Skin epidermis (tissue), 12 donors: Measurements from ENCODE around the gene HIVEP3.

Experiments used
- H3K27ac ChIP-seq, 21 experiments: fragments of 200-600 bp; sonication (generic) in 11 of 21; one replicate each; pipeline ENCODE4 v1.5.0; 2020; ENCODE audit warnings: mild to moderate bottlenecking in 3 of 21, inconsistent platforms in 2 of 21, moderate library complexity in 2 of 21
- H3K4me3 ChIP-seq, 7 experiments: fragments of 200-600 bp; sonication (generic) in 2 of 7; one replicate each; pipeline ENCODE4 v1.5.0; 2020; ENCODE audit warnings: inconsistent platforms in 2 of 7, mild to moderate bottlenecking in 2 of 7, moderate library complexity in 1 of 7

Gene HIVEP3

DNA sequence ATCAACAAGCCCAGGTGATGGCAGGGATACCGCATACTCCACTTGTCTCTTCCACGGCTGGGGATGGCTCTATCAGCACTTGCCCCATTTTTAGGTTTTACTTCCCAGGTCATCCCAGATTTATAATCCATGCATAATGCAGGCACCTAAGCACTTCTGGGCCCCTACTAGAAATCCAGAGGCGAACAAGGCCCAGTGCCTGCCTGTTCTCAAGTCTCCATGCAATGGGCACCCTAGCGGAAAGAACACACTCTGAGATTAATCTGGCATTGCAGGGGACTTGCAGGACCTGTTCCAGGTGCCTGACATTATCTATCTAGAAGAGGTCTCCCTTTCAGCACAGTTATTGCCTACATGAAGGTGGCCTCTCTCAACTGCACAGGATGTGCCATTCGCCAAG lies 39.8 kb downstream of the HIVEP3 start:
- Histone ChIP-seq H3K4me3 (no peak overlapping the region), H3K27ac (no peak overlapping the region)

DNA sequence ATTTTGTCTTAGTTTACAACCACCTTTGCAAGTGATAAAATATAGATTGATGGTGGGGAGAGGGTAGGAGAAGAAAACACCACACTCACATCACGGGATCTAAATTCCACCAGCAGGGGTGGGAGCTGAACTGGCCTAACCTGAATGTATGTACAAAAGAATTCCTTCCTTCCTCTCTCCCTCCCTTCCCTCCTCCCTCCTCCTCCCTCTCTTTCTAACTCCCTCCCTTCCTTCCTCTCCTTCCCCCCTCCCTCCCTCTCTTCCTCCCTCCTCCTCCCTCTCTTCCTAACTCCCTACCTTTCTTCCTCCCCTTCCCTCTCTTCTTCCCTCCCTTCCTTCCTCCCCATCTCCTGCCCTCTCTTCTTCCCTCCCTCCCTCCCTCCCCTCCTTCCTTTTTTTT lies 40.2 kb downstream of the HIVEP3 start:
- Histone ChIP-seq H3K27ac (no peak overlapping the region), H3K4me3 (no peak overlapping the region)

GRCh38 chr1:41876576-41877445 lies 41.9 kb downstream of the HIVEP3 start:
- Histone ChIP-seq H3K27ac (peak overlapping the region in 2 of 21 experiments; percentile 8 to 49), H3K4me3 (no peak overlapping the region)

DNA sequence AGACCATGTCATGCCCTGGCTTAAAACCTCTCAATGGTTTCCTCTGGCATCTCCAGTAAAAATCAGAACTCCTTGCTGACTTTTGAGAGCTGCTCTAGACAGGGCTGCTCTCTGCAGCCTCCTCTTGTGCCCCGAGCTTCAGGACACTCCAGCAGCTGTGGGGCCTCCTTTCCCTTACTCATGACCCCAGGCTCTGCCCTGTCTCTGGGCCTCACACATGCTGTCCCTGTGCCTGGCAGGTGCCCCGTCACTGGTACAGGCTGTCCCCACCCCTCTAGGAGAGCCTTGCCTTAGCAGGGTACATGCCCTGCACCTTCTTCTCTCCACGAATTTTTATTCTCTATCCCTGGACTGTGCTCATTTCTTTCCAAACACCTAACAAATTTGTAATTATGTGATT lies 43.2 kb downstream of the HIVEP3 start:
- H3K27ac ChIP-seq: no peak overlapping the region
- no peak overlapping the region for H3K4me3 ChIP-seq

DNA sequence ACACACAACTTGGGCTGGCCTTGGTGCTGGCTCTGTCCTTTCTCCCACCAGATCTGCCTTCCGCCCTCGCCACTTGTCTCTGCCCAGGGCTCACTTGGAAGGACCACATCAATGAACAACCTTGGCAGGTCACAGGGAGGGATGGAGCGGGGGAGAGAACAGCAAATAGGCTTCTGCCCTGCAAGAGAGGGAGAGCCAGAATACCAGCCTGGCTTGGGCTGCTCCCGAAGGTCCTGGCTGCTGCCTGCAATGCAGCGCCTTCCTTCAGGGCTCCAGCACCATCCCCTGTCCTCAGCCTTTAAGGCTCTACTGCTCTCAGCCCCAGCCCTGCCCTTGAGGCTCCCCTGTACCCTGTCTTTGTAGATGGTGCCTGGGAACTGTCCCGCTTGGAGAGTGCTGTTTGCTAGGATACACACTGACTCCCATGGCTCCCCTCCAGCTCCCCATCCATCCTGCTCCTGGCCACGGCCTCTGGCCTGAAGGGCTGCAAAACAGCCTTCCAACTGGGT lies 43.8 kb downstream of the HIVEP3 start:
- no peak overlapping the region for H3K27ac ChIP-seq
- no peak overlapping the region for H3K4me3 ChIP-seq

DNA sequence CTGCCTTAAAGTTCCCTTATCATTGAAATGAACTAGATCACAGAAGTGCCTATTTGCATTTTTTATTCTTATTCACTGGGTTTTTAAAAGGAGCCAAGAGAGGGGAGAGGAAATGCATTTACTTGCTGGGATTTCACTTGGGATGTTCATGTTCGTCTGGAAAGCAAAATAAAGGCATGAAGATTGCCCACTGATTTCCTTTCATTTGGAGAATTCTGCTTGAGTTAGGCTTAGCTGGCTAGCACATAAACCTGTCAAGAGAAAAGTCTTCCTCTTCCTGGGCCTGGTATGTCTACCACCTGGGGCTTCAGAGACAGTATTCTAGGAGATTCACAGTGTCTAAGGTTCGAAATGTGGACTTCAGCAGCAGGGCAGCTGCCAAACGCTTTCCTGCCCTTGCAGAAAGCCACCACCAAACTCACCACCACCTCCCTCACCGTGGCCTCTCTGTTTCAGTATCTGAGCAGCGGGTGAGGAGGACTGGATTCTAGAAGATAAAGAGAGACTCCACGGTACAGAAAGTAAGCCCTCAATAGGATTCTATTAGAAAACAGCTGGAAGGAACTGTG lies 44.5 kb downstream of the HIVEP3 start:
- H3K4me3 ChIP-seq: no peak overlapping the region
- H3K27ac ChIP-seq: no peak overlapping the region

- H3K4me3 ChIP-seq: no peak overlapping the region
- H3K27ac ChIP-seq: no peak overlapping the region
Observed at GRCh38 chr1:41872074-41872473, 46.6 kb downstream of the HIVEP3 start.

DNA sequence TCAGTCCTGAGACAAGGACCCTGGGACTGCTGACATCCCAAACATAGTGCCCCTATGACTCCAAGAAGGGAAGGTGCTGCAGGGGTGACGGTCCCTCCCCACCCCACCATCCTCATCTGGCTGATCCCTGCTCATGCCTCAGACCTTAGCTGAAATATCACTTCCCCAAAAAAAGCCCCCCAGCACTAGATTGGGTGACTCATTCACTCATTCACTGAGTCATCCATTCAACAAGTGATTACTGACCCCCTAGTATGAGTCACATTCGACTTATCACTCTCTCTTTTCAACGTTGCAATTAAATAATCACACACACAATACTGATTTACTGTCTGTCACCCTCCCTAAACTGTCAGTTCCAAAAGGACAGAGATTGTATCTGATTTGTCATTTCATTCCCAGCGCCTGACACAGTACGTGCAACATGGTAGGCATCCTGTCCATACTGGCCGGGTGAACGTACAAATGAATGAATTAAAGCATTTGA lies 48.6 kb downstream of the HIVEP3 start:
- Histone ChIP-seq H3K4me3 (no peak overlapping the region), H3K27ac (no peak overlapping the region)

- Histone ChIP-seq H3K4me3 (no peak overlapping the region), H3K27ac (no peak overlapping the region)
Observed at GRCh38 chr1:41868241-41868998, 50.3 kb downstream of the HIVEP3 start.

DNA sequence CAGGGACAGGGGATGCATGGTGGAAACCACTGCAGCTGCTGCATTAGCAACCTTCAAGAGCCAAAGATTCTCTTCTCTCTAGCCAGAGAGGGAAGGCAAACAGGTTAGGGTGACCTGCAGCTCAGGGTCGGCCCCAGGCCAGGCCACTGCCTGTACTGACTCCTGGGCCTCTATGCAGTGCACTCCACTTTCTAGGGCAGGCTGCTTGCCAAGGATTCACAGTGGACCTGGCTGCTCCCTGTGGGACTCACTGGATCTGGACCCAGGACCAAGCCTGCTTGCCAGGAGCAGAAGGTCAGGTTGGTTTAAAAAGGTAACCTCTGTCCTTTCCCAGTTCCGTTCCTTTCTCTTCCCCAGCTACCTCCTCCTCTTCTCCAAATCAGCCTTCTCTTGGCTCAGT lies 52.4 kb downstream of the HIVEP3 start:
- Histone ChIP-seq H3K4me3 (no peak overlapping the region), H3K27ac (no peak overlapping the region)

DNA sequence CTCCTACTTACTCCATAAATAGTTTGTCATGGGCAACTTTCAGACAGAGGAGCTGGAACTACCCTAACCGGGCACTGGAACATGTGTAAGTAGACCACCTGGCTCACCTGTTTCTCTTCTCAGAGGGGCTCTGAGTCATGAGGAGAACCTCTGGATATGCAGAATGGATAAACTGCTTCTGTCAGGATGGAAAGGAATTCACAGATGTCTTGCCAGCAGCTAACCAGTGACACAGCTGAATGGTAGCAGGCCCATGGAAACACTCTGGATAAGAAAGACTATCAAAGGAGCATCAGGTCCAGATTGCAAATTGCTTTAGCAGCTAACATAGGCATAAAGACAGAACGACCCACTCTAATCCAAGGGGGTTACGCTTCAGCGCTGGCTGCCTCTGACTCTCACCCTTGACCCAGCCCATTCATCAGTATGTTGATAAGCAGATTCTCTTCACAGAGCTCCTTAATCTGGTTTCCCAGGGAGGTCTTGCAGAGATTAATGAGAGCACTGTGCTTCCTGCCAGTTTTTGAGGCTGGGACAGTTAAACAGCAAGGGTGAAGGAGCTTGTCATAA lies 54.2 kb downstream of the HIVEP3 start:
- Histone ChIP-seq H3K27ac (no peak overlapping the region), H3K4me3 (no peak overlapping the region)

- no peak overlapping the region for H3K27ac ChIP-seq
- no peak overlapping the region for H3K4me3 ChIP-seq
Observed at GRCh38 chr1:41863718-41864117, 55.0 kb downstream of the HIVEP3 start.

DNA sequence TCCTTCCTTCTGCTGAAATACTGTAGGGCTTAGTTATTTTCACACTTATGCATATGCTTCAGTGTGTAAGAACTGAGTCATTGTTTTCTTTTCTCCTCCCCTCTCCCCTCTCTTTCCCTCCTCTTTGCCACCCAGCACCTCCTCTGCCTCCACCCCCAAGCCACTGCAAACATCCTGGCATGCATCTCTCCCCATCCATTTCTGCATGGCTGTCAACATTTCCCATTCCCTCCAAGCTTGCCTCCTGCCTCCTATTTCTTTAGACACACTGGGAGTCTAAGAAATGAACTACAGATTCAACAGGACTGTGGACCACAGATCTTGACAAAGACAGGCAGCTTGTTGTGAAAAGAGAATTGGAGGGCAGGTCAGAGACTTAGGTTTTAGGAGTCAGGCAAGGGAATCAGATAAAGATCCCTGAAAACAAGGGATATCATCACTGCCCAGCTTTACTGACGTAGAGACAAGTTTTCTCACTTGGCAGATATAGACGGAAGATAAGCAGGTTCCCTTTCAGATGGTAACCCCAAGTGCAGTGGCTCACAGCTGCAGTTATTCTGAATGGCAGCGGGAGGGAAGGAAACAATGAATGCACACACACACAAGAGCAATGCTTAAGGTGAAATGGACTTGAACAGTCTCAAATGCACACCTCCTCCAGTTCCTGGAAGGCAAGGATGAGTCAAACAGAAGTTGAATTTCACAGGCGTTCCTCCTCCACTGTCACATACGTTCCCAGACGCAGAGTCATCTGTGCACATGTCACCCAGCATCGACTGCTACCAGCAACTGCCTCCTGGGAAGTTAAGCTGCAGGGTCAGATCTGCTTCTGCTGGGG lies 56.1 kb downstream of the HIVEP3 start:
- Histone ChIP-seq H3K27ac (peak overlapping the region in 2 of 21 experiments; percentile 4 to 61), H3K4me3 (no peak overlapping the region)

DNA sequence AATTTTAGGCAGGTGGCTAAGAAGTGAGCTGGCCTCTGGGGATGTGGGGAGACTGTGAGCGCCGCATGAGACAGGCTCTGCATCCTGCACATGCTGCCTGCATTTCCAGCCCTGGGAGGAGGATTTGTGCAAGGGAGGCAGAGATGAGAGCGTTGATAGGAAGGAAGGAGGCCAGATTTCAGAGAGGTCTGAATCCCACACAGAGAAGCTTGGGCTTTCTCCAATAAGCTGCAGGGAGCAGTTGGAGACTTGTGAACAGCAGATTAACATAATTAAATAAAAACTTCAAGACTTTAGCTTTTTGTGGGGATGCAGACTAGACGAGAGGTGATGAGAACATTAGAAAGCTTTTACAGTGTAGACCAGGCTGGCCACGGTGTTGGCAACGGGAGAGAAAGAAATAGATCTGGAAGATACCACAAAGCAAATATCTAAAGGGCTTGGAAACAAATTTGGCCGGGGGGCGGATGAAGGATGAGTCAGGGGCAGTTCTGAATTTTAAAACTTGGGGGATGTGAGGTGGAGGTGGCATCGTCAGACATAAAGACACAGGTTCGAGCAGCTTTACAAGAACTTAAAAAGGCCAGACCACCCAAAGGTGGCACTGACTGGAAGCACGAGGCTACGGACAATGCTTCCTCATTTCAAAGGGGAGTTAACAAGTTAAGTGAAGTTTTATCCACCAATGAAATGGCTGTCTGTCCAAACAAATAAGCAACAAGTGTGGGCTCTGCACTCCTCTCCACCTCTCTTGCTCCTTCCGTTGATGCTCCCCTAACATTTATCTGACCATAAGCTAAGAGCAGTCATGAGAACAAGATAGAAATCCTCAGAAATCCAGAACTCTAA lies 57.0 kb downstream of the HIVEP3 start:
- Histone ChIP-seq H3K27ac (peak overlapping the region in 2 of 21 experiments; percentile 4 to 61), H3K4me3 (no peak overlapping the region)

- Histone ChIP-seq H3K27ac (peak overlapping the region in 2 of 21 experiments; percentile 4 to 61), H3K4me3 (no peak overlapping the region)
Observed at GRCh38 chr1:41860771-41861170, 58.0 kb downstream of the HIVEP3 start.

GRCh38 chr1:41860214-41860613 lies 58.5 kb downstream of the HIVEP3 start:
- peak overlapping the region in 1 of 21 experiments; percentile 61 for H3K27ac ChIP-seq

GRCh38 chr1:41859686-41860085 lies 59.0 kb downstream of the HIVEP3 start:
- Histone ChIP-seq H3K4me3 (no peak overlapping the region), H3K27ac (peak overlapping the region in 1 of 21 experiments; percentile 61)

More at GRCh38 chr1:41860214-41860613, 58.5 kb downstream of the HIVEP3 start:
- H3K4me3 ChIP-seq: no peak overlapping the region

DNA sequence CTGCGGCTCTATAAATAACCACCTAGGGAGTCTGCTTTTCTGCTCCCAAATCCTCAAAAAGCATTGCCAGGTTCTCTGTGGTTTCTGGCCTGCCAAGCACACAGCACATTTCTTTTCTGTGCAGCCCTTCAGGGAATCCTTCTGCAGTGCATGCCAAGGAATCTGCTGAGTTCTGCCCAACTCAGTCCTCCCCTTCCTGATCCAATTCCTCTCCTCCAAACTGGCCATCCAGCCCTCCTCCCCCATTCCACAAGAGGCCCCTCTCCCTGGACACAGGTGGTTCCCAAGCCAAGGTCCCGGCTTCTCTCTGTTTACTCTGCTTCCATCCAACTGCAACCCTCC lies 61.8 kb downstream of the HIVEP3 start:
- Histone ChIP-seq H3K4me3 (no peak overlapping the region), H3K27ac (peak overlapping the region in 1 of 21 experiments; percentile 44)
